ENCODE data around the gene SAMD4A.

DNA sequence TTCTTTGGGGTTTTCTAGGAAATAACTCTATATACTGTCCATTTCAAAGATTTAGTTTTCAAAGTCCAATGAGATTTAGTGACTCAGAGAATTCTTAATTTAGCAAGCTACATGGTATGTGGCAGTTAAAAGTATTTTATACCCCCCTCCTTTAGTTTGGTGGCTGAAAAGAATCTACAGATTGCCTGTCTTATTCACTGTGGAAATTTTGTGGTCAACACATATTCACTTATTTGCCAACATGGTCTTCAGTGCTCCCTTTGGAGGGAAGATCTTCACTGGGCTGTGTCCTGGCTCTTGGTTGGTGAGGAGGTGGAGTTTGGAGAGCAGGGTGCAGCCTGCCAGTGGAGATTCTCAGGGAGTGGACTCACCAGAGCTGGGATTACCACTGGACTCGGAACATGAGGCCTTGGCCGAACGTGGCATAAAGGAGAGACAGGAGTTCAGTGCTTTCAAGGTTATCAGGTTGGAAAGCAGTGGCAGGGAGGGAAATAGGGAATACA is 39.8 kb downstream of the SAMD4A start:
- no peak for TF ChIP-seq ZNF274 (IDR thresholded peaks at IDR 0.05; ENCODE audit: low read depth, low read length)
- TF ChIP-seq YY1 (IDR thresholded peaks at IDR 0.05; ENCODE audit: insufficient read depth, insufficient read length): no peak
